KMS-11 (cell line): ENCODE data around the gene SMG7.
A peak's percentile ranks its signal among the peaks of the same experiment; 100 is the strongest.

Experiments
- H2AFZ ChIP-seq: fragments of 200-600 bp; sonication (generic); 2 replicates; pipeline ENCODE4 v1.6.1; 2016; ENCODE audit warnings: antibody characterized with exemption, mixed run types, low read depth
- H3K27ac ChIP-seq: fragments of 200-600 bp; sonication (generic); 2 replicates; pipeline ENCODE4 v1.6.1; 2016; ENCODE audit warnings: mild to moderate bottlenecking, mixed run types
- H3K27me3 ChIP-seq: fragments of 200-600 bp; sonication (generic); 2 replicates; pipeline ENCODE4 v1.6.1; 2017; ENCODE audit warnings: mild to moderate bottlenecking, low read depth, mixed run types, moderate library complexity; ENCODE audit not compliant: insufficient read depth
- H3K36me3 ChIP-seq: fragments of 200-600 bp; sonication (generic); 2 replicates; pipeline ENCODE4 v1.6.1; 2017; ENCODE audit warnings: mild to moderate bottlenecking, mixed run types; ENCODE audit not compliant: insufficient read depth
- H3K4me1 ChIP-seq: fragments of 200-600 bp; sonication (generic); 2 replicates; pipeline ENCODE4 v1.6.1; 2016; ENCODE audit warnings: mild to moderate bottlenecking, low read depth, mixed run types; ENCODE audit not compliant: poor library complexity, severe bottlenecking
- H3K4me2 ChIP-seq: fragments of 200-600 bp; sonication (generic); 2 replicates; pipeline ENCODE4 v1.7.0; 2016; ENCODE audit warnings: mild to moderate bottlenecking, mixed run types
- H3K4me3 ChIP-seq: fragments of 200-600 bp; sonication (generic); IDR thresholded peaks from 2 replicates; pipeline ENCODE4 v1.6.1; 2017; ENCODE audit warnings: low read depth, low read length, mixed read lengths; ENCODE audit not compliant: insufficient read depth
- H3K79me2 ChIP-seq: fragments of 200-600 bp; sonication (generic); 2 replicates; pipeline ENCODE4 v1.6.1; 2016; ENCODE audit warnings: low read depth, mixed run types; ENCODE audit not compliant: insufficient read depth
- H3K9ac ChIP-seq: fragments of 200-600 bp; sonication (generic); 2 replicates; pipeline ENCODE4 v1.6.1; 2016; ENCODE audit warnings: mild to moderate bottlenecking, mixed run types
- H4K20me1 ChIP-seq: fragments of 200-600 bp; sonication (generic); 2 replicates; pipeline ENCODE4 v1.6.1; 2016; ENCODE audit warnings: mild to moderate bottlenecking, mixed run types; ENCODE audit not compliant: insufficient read depth
- CTCF ChIP-seq: fragments of 200-600 bp; sonication (generic); conservative IDR thresholded peaks from 2 replicates; pipeline ENCODE4 v1.6.1; 2017; ENCODE audit warnings: low read depth, mild to moderate bottlenecking, antibody characterized with exemption, low read length, moderate library complexity, mixed read lengths

SMG7 gene

GRCh38 chr1:183593356-183593755, 121.1 kb downstream of the SMG7 start:
- Histone ChIP-seq H3K27me3 (no peaks in the 10 kb centered on the region), H3K79me2 (no peaks in the 10 kb centered on the region), H4K20me1 (no peaks in the 10 kb centered on the region), H3K4me1 (peaks cover 3% of the 10 kb centered on the region), H3K9ac (no peak overlapping the region), H2AFZ (no peak overlapping the region), H3K4me2 (no peak overlapping the region), H3K4me3 (no peak overlapping the region), H3K27ac (no peak overlapping the region), H3K36me3 (no peaks in the 10 kb centered on the region)
- TF ChIP-seq CTCF: no peak

- Histone ChIP-seq H3K4me2 (no peak overlapping the region), H3K27me3 (no peaks in the 10 kb centered on the region), H3K36me3 (no peaks in the 10 kb centered on the region), H4K20me1 (no peaks in the 10 kb centered on the region), H3K27ac (no peak overlapping the region), H3K4me1 (peaks cover 9% of the 10 kb centered on the region), H2AFZ (no peak overlapping the region), H3K4me3 (no peak overlapping the region), H3K79me2 (no peaks in the 10 kb centered on the region), H3K9ac (no peak overlapping the region)
- TF ChIP-seq CTCF: no peak
These were observed 123.2 kb downstream of the SMG7 start for GRCh38 chr1:183595537-183595936.

- Histone ChIP-seq H3K27me3 (no peaks in the 10 kb centered on the region), H3K9ac (no peak overlapping the region), H3K27ac (no peak overlapping the region), H3K4me2 (no peak overlapping the region), H3K4me3 (no peak overlapping the region), H2AFZ (no peak overlapping the region), H3K36me3 (no peaks in the 10 kb centered on the region), H4K20me1 (no peaks in the 10 kb centered on the region), H3K4me1 (peaks cover 9% of the 10 kb centered on the region), H3K79me2 (no peaks in the 10 kb centered on the region)
- TF ChIP-seq CTCF: no peak
These were observed 124.2 kb downstream of the SMG7 start for GRCh38 chr1:183596500-183596899.

- no peaks in the 10 kb centered on the region for H3K79me2 ChIP-seq
- no peaks in the 10 kb centered on the region for H3K27me3 ChIP-seq
- no peak overlapping the region for H3K27ac ChIP-seq
- TF ChIP-seq CTCF: no peak
- no peaks in the 10 kb centered on the region for H3K36me3 ChIP-seq
- no peaks in the 10 kb centered on the region for H4K20me1 ChIP-seq
- H2AFZ ChIP-seq: peak overlapping the region; percentile 4; the same call in 1 of the 2 replicates
- H3K4me1 ChIP-seq: peaks cover 9% of the 10 kb centered on the region
- no peak overlapping the region for H3K4me3 ChIP-seq
- H3K9ac ChIP-seq: no peak overlapping the region
- no peak overlapping the region for H3K4me2 ChIP-seq
These were observed 125.5 kb downstream of the SMG7 start for GRCh38 chr1:183597656-183598347.
